ENCODE measurements around the gene HS3ST6.

GRCh38 chr16:1887711-1888354, 30.4 kb downstream of the HS3ST6 start:
- TF ChIP-seq CTCF (IDR thresholded peaks at IDR 0.05) (no peak), POLR2A (IDR thresholded peaks at IDR 0.05) (no peak)
